ENCODE results near the gene NFIL3.

DNA sequence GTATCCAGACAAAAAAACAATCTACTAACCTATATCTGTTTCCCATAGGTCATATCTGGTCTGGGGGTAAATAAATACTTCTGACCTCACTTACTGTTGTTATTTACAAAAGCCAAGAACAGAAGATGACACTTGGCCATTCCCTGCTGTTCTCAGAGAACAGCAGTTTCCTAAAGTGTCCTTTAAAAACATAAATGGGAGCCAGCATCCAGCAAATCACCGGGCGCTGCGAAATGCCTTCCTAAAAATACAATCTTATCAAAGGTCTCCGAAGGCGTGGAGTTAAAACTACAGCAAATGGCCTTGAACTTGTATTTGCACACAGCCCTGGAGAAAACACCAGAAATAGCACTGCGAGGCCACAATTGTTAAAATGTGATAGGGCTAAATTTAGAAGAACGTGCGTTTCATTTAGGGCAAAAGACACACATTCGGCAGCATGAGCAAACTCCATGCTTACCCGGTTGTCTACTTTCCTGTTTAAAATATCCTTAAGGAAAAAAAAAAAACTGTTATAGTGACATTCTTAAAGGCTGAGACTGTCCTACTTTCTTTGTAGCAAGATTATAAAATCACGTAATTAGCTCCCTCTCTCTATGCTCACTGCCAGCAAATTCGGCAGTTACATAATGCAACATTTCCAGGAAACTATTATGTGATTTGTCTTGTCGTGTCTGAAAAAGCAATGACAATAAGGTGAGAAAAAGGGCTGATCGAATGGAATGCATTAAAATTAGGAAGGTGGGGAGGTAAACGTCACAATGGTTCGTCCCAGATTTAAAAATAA, 1.5 kb downstream of the NFIL3 start:
- TF ChIP-seq, protein P1, sequence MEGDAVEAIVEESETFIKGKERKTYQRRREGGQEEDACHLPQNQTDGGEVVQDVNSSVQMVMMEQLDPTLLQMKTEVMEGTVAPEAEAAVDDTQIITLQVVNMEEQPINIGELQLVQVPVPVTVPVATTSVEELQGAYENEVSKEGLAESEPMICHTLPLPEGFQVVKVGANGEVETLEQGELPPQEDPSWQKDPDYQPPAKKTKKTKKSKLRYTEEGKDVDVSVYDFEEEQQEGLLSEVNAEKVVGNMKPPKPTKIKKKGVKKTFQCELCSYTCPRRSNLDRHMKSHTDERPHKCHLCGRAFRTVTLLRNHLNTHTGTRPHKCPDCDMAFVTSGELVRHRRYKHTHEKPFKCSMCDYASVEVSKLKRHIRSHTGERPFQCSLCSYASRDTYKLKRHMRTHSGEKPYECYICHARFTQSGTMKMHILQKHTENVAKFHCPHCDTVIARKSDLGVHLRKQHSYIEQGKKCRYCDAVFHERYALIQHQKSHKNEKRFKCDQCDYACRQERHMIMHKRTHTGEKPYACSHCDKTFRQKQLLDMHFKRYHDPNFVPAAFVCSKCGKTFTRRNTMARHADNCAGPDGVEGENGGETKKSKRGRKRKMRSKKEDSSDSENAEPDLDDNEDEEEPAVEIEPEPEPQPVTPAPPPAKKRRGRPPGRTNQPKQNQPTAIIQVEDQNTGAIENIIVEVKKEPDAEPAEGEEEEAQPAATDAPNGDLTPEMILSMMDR (IDR thresholded peaks at IDR 0.05; ENCODE audit: low read length), result no peak
- TF ChIP-seq EZH2 (optimal IDR thresholded peaks at IDR 0.05; ENCODE audit: low read depth, low read length), result no peak

Measured in MM.1S (cell line).